A673 (cell line): Measurements from ENCODE around the gene ABHD16A. TPM values are rescaled to one million over a fixed set of nuclear protein-coding genes. Genes with fewer than 3 reads are reported as not detected.

Experiments
- BruUV-seq: library from RNA; stranded (reverse); fragments of 400-500 nt; replicated peaks from 2 replicates; lab custom pipeline; 2021; lab: Mats Ljungman, UMichigan
- CTCF ChIA-PET: fragments of 300-600 bp; sonication (Branson Sonifier 250); formaldehyde crosslinking; loops from one replicate; lab custom pipeline; 2022; ENCODE audit warnings: antibody characterized with exemption; lab: Charles Lee
- POLR2A ChIA-PET: fragments of 300-600 bp; sonication (Branson Sonifier 250); formaldehyde crosslinking; loops from one replicate; lab custom pipeline; 2022; ENCODE audit warnings: antibody characterized with exemption; ENCODE audit not compliant: low non-redundant PET; lab: Charles Lee
- DNase-seq: peaks from one replicate; pipeline ENCODE4 v3.0.0-alpha.2; 2015; ENCODE audit warnings: low spot score
- H3K27ac ChIP-seq: fragments of 200-600 bp; sonication (generic); 2 replicates; pipeline ENCODE4 v1.5.1; 2016; ENCODE audit warnings: mixed run types, low read depth, mild to moderate bottlenecking, mixed read lengths, antibody characterized with exemption, low read length; ENCODE audit not compliant: poor library complexity, severe bottlenecking
- H3K27me3 ChIP-seq: fragments of 200-600 bp; sonication (generic); replicated peaks from 2 replicates; pipeline ENCODE4 v1.6.1; 2017; ENCODE audit warnings: mixed run types, low read depth, mild to moderate bottlenecking, mixed read lengths, antibody characterized with exemption, low read length; ENCODE audit not compliant: insufficient read depth, poor library complexity
- H3K36me3 ChIP-seq: fragments of 200-600 bp; sonication (generic); 2 replicates; pipeline ENCODE4 v1.6.1; 2016; ENCODE audit warnings: mixed run types, mild to moderate bottlenecking, mixed read lengths, antibody characterized with exemption, low read length; ENCODE audit not compliant: insufficient read depth, poor library complexity, severe bottlenecking
- H3K4me1 ChIP-seq: fragments of 200-600 bp; sonication (generic); 2 replicates; pipeline ENCODE4 v1.6.1; 2017; ENCODE audit warnings: mixed run types, mild to moderate bottlenecking, mixed read lengths, antibody characterized with exemption, low read length; ENCODE audit not compliant: insufficient read depth, poor library complexity, severe bottlenecking
- H3K4me3 ChIP-seq: fragments of 200-600 bp; sonication (generic); 2 replicates; pipeline ENCODE4 v1.5.1; 2016; ENCODE audit warnings: low read depth, mixed run types, mild to moderate bottlenecking, mixed read lengths, low read length; ENCODE audit not compliant: poor library complexity, severe bottlenecking
- H3K9me3 ChIP-seq: fragments of 200-600 bp; sonication (generic); 2 replicates; pipeline ENCODE4 v1.6.1; 2016; ENCODE audit warnings: mixed run types, low read depth, mild to moderate bottlenecking, mixed read lengths, antibody characterized with exemption, low read length; ENCODE audit not compliant: poor library complexity, severe bottlenecking
- CTCF ChIP-seq: fragments of 300-800, 200-600 bp; sonication (generic); conservative IDR thresholded peaks from 2 replicates; pipeline ENCODE4 v1.5.1; 2017; ENCODE audit warnings: low read depth, mild to moderate bottlenecking, antibody characterized with exemption, low read length, moderate library complexity, mixed read lengths
- EZH2 ChIP-seq: fragments of 200-600 bp; sonication (generic); IDR thresholded peaks from 2 replicates; pipeline ENCODE4 v1.6.1; 2017; ENCODE audit warnings: borderline replicate concordance, low read depth, mild to moderate bottlenecking, mixed read lengths, antibody characterized with exemption, low read length; ENCODE audit not compliant: poor library complexity, severe bottlenecking
- intact Hi-C: fragments of 100-400 bp; cut with micrococcal nuclease; formaldehyde crosslinking; loops from one replicate; pipeline ENCODE4 v1.10.0; 2022; ENCODE audit not compliant: unreplicated experiment
- total RNA-seq: library from RNA; stranded (reverse); gene quantifications from 2 replicates; pipeline ENCODE4 v1.2.3, GENCODE V29; 2021

Gene ABHD16A
- total RNA-seq, 1 experiment from 2014 or later: 45.6 TPM

GRCh38 chr6:31692353-31692752, 10.8 kb downstream of the ABHD16A start:
- H3K27ac ChIP-seq: no peak overlapping the region
- intact Hi-C loops: no loop called here
- peaks cover 37% of the 10 kb centered on the region for H3K36me3 ChIP-seq
- DNase-seq: no peak
- POLR2A ChIA-PET: no interaction called here
- H3K9me3 ChIP-seq: no peaks in the 10 kb centered on the region
- no peaks in the 10 kb centered on the region for H3K27me3 ChIP-seq
- BruUV-seq: no TSS peak
- no peak overlapping the region for H3K4me3 ChIP-seq
- no peak for TF ChIP-seq CTCF
- TF ChIP-seq EZH2: no peak
- CTCF ChIA-PET: no interaction called here
- H3K4me1 ChIP-seq: no peaks in the 10 kb centered on the region

- H3K4me1 ChIP-seq: no peaks in the 10 kb centered on the region
- no TSS peak for BruUV-seq
- no peak overlapping the region for H3K27ac ChIP-seq
- no peak for DNase-seq
- intact Hi-C loops: no loop called here
- H3K36me3 ChIP-seq: peaks cover 34% of the 10 kb centered on the region
- ChIA-PET CTCF (no interaction called here), POLR2A (no interaction called here)
- H3K27me3 ChIP-seq: no peaks in the 10 kb centered on the region
- H3K4me3 ChIP-seq: no peak overlapping the region
- TF ChIP-seq CTCF (no peak), EZH2 (no peak)
- H3K9me3 ChIP-seq: no peaks in the 10 kb centered on the region
Observed at GRCh38 chr6:31691564-31692108, 11.5 kb downstream of the ABHD16A start.

- POLR2A ChIA-PET: no interaction called here
- Histone ChIP-seq H3K27me3 (no peaks in the 10 kb centered on the region), H3K36me3 (peaks cover 30% of the 10 kb centered on the region), H3K9me3 (no peaks in the 10 kb centered on the region), H3K4me1 (no peaks in the 10 kb centered on the region), H3K27ac (no peak overlapping the region), H3K4me3 (no peak overlapping the region)
- CTCF ChIA-PET: interaction anchor here (0.6 kb wide), 1 partner anchor 39 kb away, joined by 3 read pairs; no protein-coding TSS in a partner anchor
- DNase-seq: no peak
- TF ChIP-seq EZH2 (no peak), CTCF (no peak)
- no TSS peak for BruUV-seq
- intact Hi-C loops: no loop called here
Observed at GRCh38 chr6:31691078-31691463, 12.1 kb downstream of the ABHD16A start.
